IMR-90 (cell line): Measurements from ENCODE around the gene TCP11. TPM values are rescaled to one million over a fixed set of nuclear protein-coding genes. Genes with fewer than 3 reads are reported as not detected.
A peak's percentile ranks its signal among the peaks of the same experiment; 100 is the strongest.

Experiments used
- ATAC-seq: fragments of 200-7000 bp; cut with Tn5 transposase; 2 replicates; pipeline ENCODE4 v1.9.1; 2020; ENCODE audit warnings: low read depth, mild to moderate bottlenecking, moderate library complexity
- BruUV-seq: library from RNA; stranded (reverse); fragments of 400-500 nt; replicated peaks from 2 replicates; lab custom pipeline; 2021; lab: Mats Ljungman, UMichigan
- CTCF ChIA-PET: fragments of 300-600 bp; formaldehyde crosslinking; extraction: SDS; loops from one replicate; lab custom pipeline; 2021; ENCODE audit warnings: antibody characterized with exemption; lab: Yijun Ruan, JAX
- POLR2A ChIA-PET: fragments of 300-600 bp; sonication (Branson Sonifier 250); formaldehyde crosslinking; loops from one replicate; lab custom pipeline; 2022; ENCODE audit warnings: antibody characterized with exemption; ENCODE audit not compliant: unreplicated experiment; lab: Charles Lee
- DNase-seq: peaks from one replicate; pipeline ENCODE4 v3.0.0; 2013
- H2AFZ ChIP-seq: replicated peaks from 2 replicates; pipeline ENCODE3; 2013; ENCODE audit warnings: low read length, mild to moderate bottlenecking; ENCODE audit not compliant: poor library complexity
- H2AK5ac ChIP-seq: 2 replicates; pipeline ENCODE4 v1.6.1; 2013; ENCODE audit warnings: low read depth, low read length, inconsistent platforms
- H2AK9ac ChIP-seq: replicated peaks from 2 replicates; pipeline ENCODE3; 2013; ENCODE audit warnings: mild to moderate bottlenecking, low read depth, low read length, moderate library complexity; ENCODE audit not compliant: poor library complexity
- H2BK120ac ChIP-seq: 2 replicates; pipeline ENCODE4 v1.6.1; 2013; ENCODE audit warnings: low read depth, low read length, inconsistent platforms
- H2BK15ac ChIP-seq: 3 replicates; pipeline ENCODE4 v1.6.1; 2013; ENCODE audit warnings: low read depth, low read length, inconsistent platforms
- H2BK20ac ChIP-seq: 2 replicates; pipeline ENCODE4 v1.6.1; 2013; ENCODE audit warnings: low read depth, mild to moderate bottlenecking, inconsistent platforms, low read length, moderate library complexity
- H2BK5ac ChIP-seq: 2 replicates; pipeline ENCODE4 v1.6.1; 2013; ENCODE audit warnings: mild to moderate bottlenecking, low read depth, low read length, inconsistent platforms; ENCODE audit not compliant: poor library complexity, severe bottlenecking
- H3K14ac ChIP-seq: replicated peaks from 2 replicates; pipeline ENCODE4 v1.6.1; 2013; ENCODE audit warnings: low read depth, low read length, inconsistent platforms
- H3K18ac ChIP-seq: 2 replicates; pipeline ENCODE4 v1.6.1; 2013; ENCODE audit warnings: low read depth, low read length, control low read depth
- H3K23ac ChIP-seq: 2 replicates; pipeline ENCODE4 v1.6.1; 2013; ENCODE audit warnings: low read depth, low read length, inconsistent platforms
- H3K27ac ChIP-seq: 2 replicates; pipeline ENCODE4 v1.5.1; 2013; ENCODE audit warnings: mild to moderate bottlenecking, control low read depth, low read length; ENCODE audit not compliant: insufficient read depth
- H3K27me3 ChIP-seq: 2 replicates; pipeline ENCODE4 v1.6.1; 2013; ENCODE audit warnings: low read length; ENCODE audit not compliant: control insufficient read depth, insufficient read depth
- H3K36me3 ChIP-seq: 2 replicates; pipeline ENCODE4 v1.6.1; 2013; ENCODE audit warnings: low read length, mixed read lengths; ENCODE audit not compliant: control insufficient read depth, insufficient read depth
- H3K4ac ChIP-seq: 2 replicates; pipeline ENCODE4 v1.6.1; 2013; ENCODE audit warnings: low read depth, low read length, inconsistent platforms
- H3K4me1 ChIP-seq: 2 replicates; pipeline ENCODE4 v1.6.1; 2013; ENCODE audit warnings: low read length, mixed read lengths; ENCODE audit not compliant: control insufficient read depth, insufficient read depth
- H3K4me2 ChIP-seq: 2 replicates; pipeline ENCODE4 v1.6.1; 2013; ENCODE audit warnings: low read depth, mild to moderate bottlenecking, control low read depth, low read length, moderate library complexity
- H3K4me3 ChIP-seq: 2 replicates; pipeline ENCODE4 v1.5.1; 2013; ENCODE audit warnings: low read depth, mild to moderate bottlenecking, control low read depth, low read length, moderate library complexity; ENCODE audit not compliant: insufficient read depth
- H3K56ac ChIP-seq: 2 replicates; pipeline ENCODE4 v1.6.1; 2013; ENCODE audit warnings: low read length, inconsistent platforms; ENCODE audit not compliant: insufficient read depth; ENCODE audit errors: extremely low read depth
- H3K79me1 ChIP-seq, 2 experiments: 2 replicates each; pipeline ENCODE4 v1.6.1; 2013; ENCODE audit warnings: low read length in 2 of 2, inconsistent platforms in 1 of 2, low read depth in 1 of 2
- H3K9ac ChIP-seq: 2 replicates; pipeline ENCODE4 v1.6.1; 2013; ENCODE audit warnings: low read depth, low read length, control low read depth
- H3K9me1 ChIP-seq: 2 replicates; pipeline ENCODE4 v1.6.1; 2013; ENCODE audit warnings: low read length, inconsistent platforms; ENCODE audit not compliant: insufficient read depth
- H3K9me3 ChIP-seq: 2 replicates; pipeline ENCODE4 v1.6.1; 2013; ENCODE audit warnings: low read length; ENCODE audit not compliant: control insufficient read depth, insufficient read depth
- H4K20me1 ChIP-seq: 2 replicates; pipeline ENCODE4 v1.6.1; 2013; ENCODE audit warnings: low read length, inconsistent platforms; ENCODE audit not compliant: insufficient read depth
- H4K5ac ChIP-seq: 2 replicates; pipeline ENCODE4 v1.6.1; 2013; ENCODE audit warnings: mild to moderate bottlenecking, low read depth, low read length, control low read depth
- H4K8ac ChIP-seq, 2 experiments: 2 replicates each; pipeline ENCODE4 v1.6.1; 2013; ENCODE audit warnings: low read depth in 2 of 2, low read length in 2 of 2, control low read depth in 1 of 2, inconsistent platforms in 1 of 2
- H4K91ac ChIP-seq: 2 replicates; pipeline ENCODE4 v1.6.1; 2013; ENCODE audit warnings: low read depth, low read length, inconsistent platforms; ENCODE audit not compliant: insufficient read depth
- ELK1 ChIP-seq: fragments of 150-350 bp; IDR thresholded peaks from 2 replicates; pipeline ENCODE4 v1.6.1; 2016; ENCODE audit warnings: low read depth, mild to moderate bottlenecking, low read length, moderate library complexity, borderline replicate concordance
- WGBS, 2 experiments: methylation state at CpG; one replicate each; pipeline versions ENCODE4 v1.1.5 to v1.1.7; 2013; ENCODE audit warnings: missing lambda C conversion rate in 2 of 2; ENCODE audit not compliant: insufficient read length in 1 of 2; ENCODE audit errors: extremely low coverage in 2 of 2; 5-methylcytosine and 5-hydroxymethylcytosine counted together
- dilution Hi-C: fragments of 300-500 bp; cut with HindIII; formaldehyde crosslinking; loops from one replicate; pipeline ENCODE4 v1.14.3; 2018; ENCODE audit warnings: low sequenced_read_pairs; ENCODE audit not compliant: unreplicated experiment
- in situ Hi-C: fragments of 300-500 bp; cut with MboI; formaldehyde crosslinking; loops from 3 replicates; pipeline ENCODE4 v1.14.3; 2019; ENCODE audit warnings: low sequenced_read_pairs, inconsistent platforms, mixed read lengths
- intact Hi-C: fragments of 100-400 bp; cut with micrococcal nuclease; formaldehyde crosslinking; loops from 2 replicates; pipeline ENCODE4 v1.10.0; 2022
- polyA plus RNA-seq, 3 experiments: library from polyadenylated mRNA; depleted of rRNA; stranded (reverse); fragments of >200 nt; gene quantifications; 2 replicates each; pipeline ENCODE4 v1.2.3, GENCODE V29; 2012; ENCODE audit warnings: low replicate concordance in 1 of 3
- total RNA-seq: library from RNA; depleted of rRNA; stranded (reverse); fragments of >200 nt; gene quantifications from 2 replicates; pipeline ENCODE4 v1.2.3, GENCODE V29; 2012

TCP11 gene
- total and polyA plus RNA-seq, 2 of the 4 experiments (the other 2 are of a cell fraction): 0.34 to 0.36 TPM

- BruUV-seq: no TSS peak
Observed at GRCh38 chr6:35177596-35177995, 36.5 kb upstream of the TCP11 start.

More at GRCh38 chr6:35177596-35177995, 36.5 kb upstream of the TCP11 start:
- H3K56ac ChIP-seq: no peak overlapping the region
- H2BK120ac ChIP-seq: peak overlapping the region; percentile 88
- peak overlapping the region; percentile 69 for H2BK5ac ChIP-seq
- dilution Hi-C loops (no loop called here), intact Hi-C loops (no loop called here), in situ Hi-C loops (no loop called here)
- H4K8ac ChIP-seq: peak overlapping the region; percentile 58 to 85; a peak in 3 of 4 replicates
- ATAC-seq (no peak; the same call in 1 of the 2 replicates), DNase-seq (peak; percentile 44)
- H3K36me3 ChIP-seq: no peaks in the 10 kb centered on the region
- H3K9me3 ChIP-seq: no peaks in the 10 kb centered on the region
- no peak overlapping the region for H3K27ac ChIP-seq
- no peak overlapping the region for H3K4me3 ChIP-seq
- H3K4ac ChIP-seq: peak overlapping the region; percentile 92
- H3K23ac ChIP-seq: peak overlapping the region; percentile 74
- peak overlapping the region; percentile 65; the same call in 1 of the 2 replicates for H3K18ac ChIP-seq
- 0 out of 4 replicates have a peak, but pooled peaks cover 0 to 2% of the 10 kb centered on the region in 2 experiments for H3K79me1 ChIP-seq
- peak overlapping the region; percentile 72; the same call in 1 of the 2 replicates for H4K91ac ChIP-seq
- H4K5ac ChIP-seq: peak overlapping the region; percentile 76; the same call in 1 of the 2 replicates
- no peak overlapping the region for H3K9ac ChIP-seq
- H3K4me1 ChIP-seq: peaks cover 34% of the 10 kb centered on the region
- no peak overlapping the region for H2AK5ac ChIP-seq
- H2BK20ac ChIP-seq: peak overlapping the region; percentile 83; the same call in 1 of the 2 replicates
- H3K4me2 ChIP-seq: no peak overlapping the region
- no peaks in the 10 kb centered on the region for H4K20me1 ChIP-seq
- H2BK15ac ChIP-seq: peak overlapping the region; percentile 93; the same call in 2 of the 3 replicates
- TF ChIP-seq ELK1: no peak
- peak overlapping the region; percentile 39 for H2AK9ac ChIP-seq
- no CpG with 5 or more reads among the region's 2 CpGs for WGBS, 2 experiments
- H3K9me1 ChIP-seq: peaks cover 29% of the 10 kb centered on the region
- ChIA-PET CTCF (no interaction called here), POLR2A (no interaction called here)
- peak overlapping the region; percentile 46 for H3K14ac ChIP-seq
- no peaks in the 10 kb centered on the region for H3K27me3 ChIP-seq
- H2AFZ ChIP-seq: peak overlapping the region; percentile 79
